ENCODE results near the gene HTRA1. TPM values are rescaled to one million over a fixed set of nuclear protein-coding genes. Genes with fewer than 3 reads are reported as not detected.

Gene HTRA1
- total RNA-seq, 1 experiment from 2014 or later: 0.39 TPM

DNA sequence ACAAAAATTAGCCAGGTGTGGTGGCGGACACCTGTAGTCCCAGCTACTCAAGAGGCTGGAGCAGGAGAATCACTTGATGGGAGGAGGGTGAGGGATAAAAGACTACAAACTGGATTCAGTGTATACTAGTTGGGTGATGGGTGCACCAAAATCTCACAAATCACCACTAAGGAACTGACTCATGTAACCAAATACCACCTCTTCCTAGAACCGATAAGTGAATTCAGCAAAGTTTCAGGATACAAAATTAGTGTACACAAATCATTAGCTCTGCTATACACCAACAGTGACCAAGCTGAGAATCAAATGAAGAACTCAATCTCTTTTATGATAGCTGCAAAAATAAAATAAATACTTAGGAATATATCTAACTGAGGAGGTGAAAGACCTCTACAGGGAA, 76.2 kb downstream of the HTRA1 start (continued):
- TF ChIP-seq YY1 (IDR thresholded peaks at IDR 0.05; ENCODE audit: extremely low read depth, insufficient replicate concordance, low read depth, low read length): no peak
- no peak for TF ChIP-seq POLR2A (IDR thresholded peaks at IDR 0.05; ENCODE audit: borderline replicate concordance, extremely low read depth, insufficient read depth, insufficient read length)
- TF ChIP-seq, protein P1, sequence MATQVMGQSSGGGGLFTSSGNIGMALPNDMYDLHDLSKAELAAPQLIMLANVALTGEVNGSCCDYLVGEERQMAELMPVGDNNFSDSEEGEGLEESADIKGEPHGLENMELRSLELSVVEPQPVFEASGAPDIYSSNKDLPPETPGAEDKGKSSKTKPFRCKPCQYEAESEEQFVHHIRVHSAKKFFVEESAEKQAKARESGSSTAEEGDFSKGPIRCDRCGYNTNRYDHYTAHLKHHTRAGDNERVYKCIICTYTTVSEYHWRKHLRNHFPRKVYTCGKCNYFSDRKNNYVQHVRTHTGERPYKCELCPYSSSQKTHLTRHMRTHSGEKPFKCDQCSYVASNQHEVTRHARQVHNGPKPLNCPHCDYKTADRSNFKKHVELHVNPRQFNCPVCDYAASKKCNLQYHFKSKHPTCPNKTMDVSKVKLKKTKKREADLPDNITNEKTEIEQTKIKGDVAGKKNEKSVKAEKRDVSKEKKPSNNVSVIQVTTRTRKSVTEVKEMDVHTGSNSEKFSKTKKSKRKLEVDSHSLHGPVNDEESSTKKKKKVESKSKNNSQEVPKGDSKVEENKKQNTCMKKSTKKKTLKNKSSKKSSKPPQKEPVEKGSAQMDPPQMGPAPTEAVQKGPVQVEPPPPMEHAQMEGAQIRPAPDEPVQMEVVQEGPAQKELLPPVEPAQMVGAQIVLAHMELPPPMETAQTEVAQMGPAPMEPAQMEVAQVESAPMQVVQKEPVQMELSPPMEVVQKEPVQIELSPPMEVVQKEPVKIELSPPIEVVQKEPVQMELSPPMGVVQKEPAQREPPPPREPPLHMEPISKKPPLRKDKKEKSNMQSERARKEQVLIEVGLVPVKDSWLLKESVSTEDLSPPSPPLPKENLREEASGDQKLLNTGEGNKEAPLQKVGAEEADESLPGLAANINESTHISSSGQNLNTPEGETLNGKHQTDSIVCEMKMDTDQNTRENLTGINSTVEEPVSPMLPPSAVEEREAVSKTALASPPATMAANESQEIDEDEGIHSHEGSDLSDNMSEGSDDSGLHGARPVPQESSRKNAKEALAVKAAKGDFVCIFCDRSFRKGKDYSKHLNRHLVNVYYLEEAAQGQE (IDR thresholded peaks at IDR 0.05; ENCODE audit: low read depth): no peak
- TF ChIP-seq, protein P2, sequence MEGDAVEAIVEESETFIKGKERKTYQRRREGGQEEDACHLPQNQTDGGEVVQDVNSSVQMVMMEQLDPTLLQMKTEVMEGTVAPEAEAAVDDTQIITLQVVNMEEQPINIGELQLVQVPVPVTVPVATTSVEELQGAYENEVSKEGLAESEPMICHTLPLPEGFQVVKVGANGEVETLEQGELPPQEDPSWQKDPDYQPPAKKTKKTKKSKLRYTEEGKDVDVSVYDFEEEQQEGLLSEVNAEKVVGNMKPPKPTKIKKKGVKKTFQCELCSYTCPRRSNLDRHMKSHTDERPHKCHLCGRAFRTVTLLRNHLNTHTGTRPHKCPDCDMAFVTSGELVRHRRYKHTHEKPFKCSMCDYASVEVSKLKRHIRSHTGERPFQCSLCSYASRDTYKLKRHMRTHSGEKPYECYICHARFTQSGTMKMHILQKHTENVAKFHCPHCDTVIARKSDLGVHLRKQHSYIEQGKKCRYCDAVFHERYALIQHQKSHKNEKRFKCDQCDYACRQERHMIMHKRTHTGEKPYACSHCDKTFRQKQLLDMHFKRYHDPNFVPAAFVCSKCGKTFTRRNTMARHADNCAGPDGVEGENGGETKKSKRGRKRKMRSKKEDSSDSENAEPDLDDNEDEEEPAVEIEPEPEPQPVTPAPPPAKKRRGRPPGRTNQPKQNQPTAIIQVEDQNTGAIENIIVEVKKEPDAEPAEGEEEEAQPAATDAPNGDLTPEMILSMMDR (IDR thresholded peaks at IDR 0.05 in 2 of 3, conservative IDR thresholded peaks at IDR 0.05 in 1 of 3; ENCODE audit: borderline replicate concordance in 1 of 3, insufficient read depth in 1 of 3, low read depth in 2 of 3, low read length in 2 of 3): no peak

DNA sequence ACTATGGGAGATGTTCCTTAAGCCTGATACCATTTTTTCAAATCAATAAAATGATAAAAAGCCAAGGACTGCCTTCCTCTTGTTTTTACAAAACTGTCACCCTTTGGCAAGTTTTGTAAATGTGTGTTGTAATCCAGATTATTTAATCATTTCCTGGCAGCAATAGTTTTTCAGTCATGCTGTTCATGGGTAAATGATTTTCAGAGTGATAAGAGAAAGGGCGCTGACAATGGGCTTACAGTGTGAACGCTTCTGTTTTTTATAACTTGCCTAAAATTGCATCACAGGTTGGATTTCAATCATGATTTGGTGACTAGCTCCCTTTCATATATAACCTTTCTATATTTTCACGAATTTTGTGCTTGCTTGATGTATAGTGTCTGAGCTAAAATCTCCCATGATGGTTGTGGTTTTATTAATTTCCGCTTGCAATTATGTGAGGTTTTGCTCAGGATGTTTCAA, 80.2 kb downstream of the HTRA1 start:
- intact Hi-C loops (cut with micrococcal nuclease): no loop called here
- Histone ChIP-seq H3K4me2 (ENCODE audit: low read length) (no peak overlapping the region), H3K27me3 (ENCODE audit: insufficient read depth, low read length) (no peaks in the 10 kb centered on the region), H3K9me3 (ENCODE audit: control insufficient read depth in 1 of 2, insufficient read depth in 1 of 2, low read depth in 1 of 2, low read length in 2 of 2) (no peaks in the 10 kb centered on the region), H3K4me1 (ENCODE audit: control insufficient read depth in 1 of 2, insufficient read depth in 2 of 2, low read length in 2 of 2) (no peaks in the 10 kb centered on the region), H3K36me3 (ENCODE audit: control insufficient read depth in 1 of 2, insufficient read depth in 2 of 2, low read length in 2 of 2) (no peaks in the 10 kb centered on the region), H3K9me2 (ENCODE audit: insufficient read depth) (no peaks in the 10 kb centered on the region), H4K20me1 (ENCODE audit: insufficient read depth) (no peaks in the 10 kb centered on the region), H3K9ac (ENCODE audit: low read length) (no peak overlapping the region), H3K27ac (ENCODE audit: low read depth, low read length) (no peak overlapping the region), H3K4me3 (replicated peaks in 1 of 2; ENCODE audit: low read depth in 1 of 2, low read length in 2 of 2) (no peak overlapping the region), H3K79me2 (ENCODE audit: insufficient read depth, low read length) (no peaks in the 10 kb centered on the region), H2AFZ (ENCODE audit: low read depth, low read length, poor library complexity, severe bottlenecking) (no peak overlapping the region)
- ChIA-PET RAD21 (ENCODE audit: low non-redundant PET in 1 of 2, low total read pairs in 2 of 2, uncharacterized antibody in 2 of 2, unreplicated experiment in 2 of 2) (no interaction called here), POLR2A (no interaction called here), CTCF (interaction anchor here (1.5 kb wide), 1 partner anchor 24 kb away, joined by 4 read pairs; no protein-coding TSS in a partner anchor)
- DNase-seq (ENCODE audit: low read depth, low spot score) (no peak), ATAC-seq (no peak)
- no TSS peak for BruUV-seq (replicated peaks)
- TF ChIP-seq SP1 (IDR thresholded peaks at IDR 0.05; ENCODE audit: low read depth) (no peak), ZFX (IDR thresholded peaks at IDR 0.05) (no peak), JUND (IDR thresholded peaks at IDR 0.05) (no peak), SRF (IDR thresholded peaks at IDR 0.05; ENCODE audit: low read depth) (no peak), EZH2 (IDR thresholded peaks at IDR 0.05) (no peak), POLR2A (IDR thresholded peaks at IDR 0.05; ENCODE audit: borderline replicate concordance, extremely low read depth, insufficient read depth, insufficient read length) (no peak), ELF1 (IDR thresholded peaks at IDR 0.05; ENCODE audit: borderline replicate concordance, low read depth) (no peak), TCF7L2 (IDR thresholded peaks at IDR 0.05; ENCODE audit: borderline replicate concordance, extremely low read depth, insufficient read depth, insufficient read length) (no peak), RAD21 (IDR thresholded peaks at IDR 0.05; ENCODE audit: low read depth) (no peak)
- TF ChIP-seq, protein P1 (IDR thresholded peaks at IDR 0.05; ENCODE audit: low read depth): no peak
- TF ChIP-seq, protein P2 (IDR thresholded peaks at IDR 0.05 in 2 of 3, conservative IDR thresholded peaks at IDR 0.05 in 1 of 3; ENCODE audit: borderline replicate concordance in 1 of 3, insufficient read depth in 1 of 3, low read depth in 2 of 3, low read length in 2 of 3): no peak
